ENCODE data around the gene STK4.

GRCh38 chr20:44954211-44954610, 12.1 kb upstream of the STK4 start:
- TF ChIP-seq CTCF (IDR thresholded peaks at IDR 0.05; ENCODE audit: low read depth, low read length) = no peak
- no peak for TF ChIP-seq POLR2A (IDR thresholded peaks at IDR 0.05; ENCODE audit: extremely low read depth, insufficient read length)

Data from NB4 (cell line).